Transverse colon (tissue), 4 donors: ENCODE results near the gene RGPD8. TPM values are rescaled to one million over a fixed set of nuclear protein-coding genes. Genes with fewer than 3 reads are reported as not detected.
"Not testable (repeated sequence)": the region's sequence is repeated elsewhere in the genome, so short reads cannot be mapped to it uniquely, and the experiment has no call there.

ENCODE experiments used
- DNase-seq: peaks from one replicate; pipeline ENCODE4 v3.0.0-alpha.2; 2019
- H3K27ac ChIP-seq, 4 donors: fragments of 200-600 bp; sonication (generic); 2 replicates each; pipeline ENCODE4 v1.5.1; 2016 to 2018; ENCODE audit warnings: inconsistent platforms in 4 of 4
- H3K27me3 ChIP-seq: fragments of 200-600 bp; sonication (generic); 2 replicates; pipeline ENCODE4 v1.5.1; 2017; ENCODE audit warnings: inconsistent platforms
- H3K36me3 ChIP-seq, 4 donors: fragments of 200-600 bp; sonication (generic); 2 replicates each; pipeline ENCODE4 v1.5.1; 2017 to 2019; ENCODE audit warnings: inconsistent platforms in 4 of 4
- H3K4me1 ChIP-seq, 4 donors: fragments of 200-600 bp; sonication (generic); 2 replicates each; pipeline ENCODE4 v1.5.1; 2017 to 2020; ENCODE audit warnings: inconsistent platforms in 4 of 4
- H3K4me3 ChIP-seq, 4 donors: fragments of 200-600 bp; sonication (generic); 1 replicate in 1 of 4; 2 replicates in 3 of 4; pipeline versions ENCODE4 v1.5.1 to v1.6.1; 2017 to 2019; ENCODE audit warnings: inconsistent platforms in 4 of 4
- H3K9me3 ChIP-seq, 2 donors: fragments of 200-600 bp; sonication (generic); 2 replicates each; pipeline ENCODE4 v1.5.1; 2017 to 2019; ENCODE audit warnings: inconsistent platforms in 2 of 2
- WGBS, 2 donors: methylation state at CpG; one replicate each; pipeline ENCODE4 v1.1.5; 2018; ENCODE audit warnings: low coverage in 1 of 2; 5-methylcytosine and 5-hydroxymethylcytosine counted together
- in situ Hi-C, 4 donors: fragments of 200-750 bp; cut with MboI; loops; one replicate each; pipeline versions ENCODE4 v1.15.0 to v1.15.1; 2017; ENCODE audit warnings: low sequenced_read_pairs in 3 of 4, low pct_ligation_motif_present in 1 of 4, low pct_unique_long_range_greater_than_20kb in 1 of 4
- intact Hi-C: fragments of 100-400 bp; cut with DNase I; formaldehyde crosslinking; loops from one replicate; pipeline ENCODE4 v1.15.1; 2023; ENCODE audit warnings: low total_unique reads
- total RNA-seq, 4 donors: library from RNA; depleted of rRNA; stranded (reverse); fragments of >200 nt; gene quantifications; one replicate each; pipeline ENCODE4 v1.1.0, GENCODE V29; 2016
- TF ChIP-seq, protein P1 (sequence below), 5 experiments: fragments of 200-600 bp in 3 of 5; fragments of 450-650 bp in 2 of 5; sonication (generic) in 3 of 5; IDR thresholded peaks; 1 replicate in 2 of 5; 2 replicates in 3 of 5; pipeline ENCODE4 v1.5.1; 2016 to 2017; ENCODE audit warnings: antibody characterized with exemption in 5 of 5, inconsistent platforms in 3 of 5, mild to moderate bottlenecking in 2 of 5, moderate library complexity in 1 of 5

The RGPD8 gene
- total RNA-seq, 4 donors from 2014 or later, result 8.0 to 32.4 (median 14.6) TPM

DNA sequence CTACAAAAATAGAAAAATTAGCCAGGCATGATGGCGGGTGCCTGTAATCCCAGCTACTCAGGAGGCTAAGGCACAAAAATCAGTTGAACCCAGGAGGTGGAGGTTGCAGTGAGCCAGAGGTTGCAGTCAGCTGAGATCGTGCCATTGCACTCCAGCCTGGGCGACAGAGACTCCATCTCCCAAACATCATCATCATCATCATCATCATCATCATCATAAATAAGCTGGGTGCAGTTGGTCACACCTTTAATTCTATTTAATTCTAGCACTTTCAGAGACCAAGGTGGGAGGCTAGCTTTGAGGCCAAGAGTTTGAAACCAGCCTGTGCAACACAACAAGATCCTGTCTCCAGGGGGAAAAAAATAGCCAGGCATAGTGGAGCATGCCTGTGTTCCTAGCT lies 8.9 kb downstream of the RGPD8 start:
- H3K9me3 ChIP-seq, in situ Hi-C loops, intact Hi-C loops, DNase-seq, H3K27me3 ChIP-seq, H3K27ac ChIP-seq, H3K4me1 ChIP-seq, H3K36me3 ChIP-seq, H3K4me3 ChIP-seq: not testable (repeated sequence)
- 93% methylated on average over 2 of the region's 3 CpGs; no CpG with 5 or more reads in 1 of the 2 donors for WGBS, 2 donors

DNA sequence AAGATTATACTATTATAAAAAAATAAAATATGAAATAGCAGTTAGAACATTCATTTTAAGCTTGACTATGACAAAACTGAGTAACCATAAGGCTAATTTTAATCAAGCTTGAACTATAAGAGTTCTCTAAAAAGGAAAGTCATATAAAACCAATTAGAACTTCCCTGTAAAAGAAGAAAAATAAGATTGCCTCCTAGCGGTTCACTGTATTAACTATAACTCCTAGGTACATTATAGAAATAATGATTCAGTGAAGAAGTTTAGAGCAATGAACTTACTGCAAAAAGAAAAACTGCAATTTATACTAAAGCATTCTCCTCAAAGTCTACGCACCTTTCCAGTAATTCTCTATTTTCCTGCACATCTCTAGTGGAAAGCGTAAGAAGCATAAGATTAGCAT lies 16.6 kb downstream of the RGPD8 start:
- WGBS, 2 donors, result 84 to 100% methylated on average over 1 to 3 of the region's 3 CpGs
- H3K36me3 ChIP-seq, H3K4me3 ChIP-seq, H3K27ac ChIP-seq, DNase-seq, H3K27me3 ChIP-seq, intact Hi-C loops, H3K9me3 ChIP-seq, in situ Hi-C loops, H3K4me1 ChIP-seq: not testable (repeated sequence)
- TF ChIP-seq, protein P1, sequence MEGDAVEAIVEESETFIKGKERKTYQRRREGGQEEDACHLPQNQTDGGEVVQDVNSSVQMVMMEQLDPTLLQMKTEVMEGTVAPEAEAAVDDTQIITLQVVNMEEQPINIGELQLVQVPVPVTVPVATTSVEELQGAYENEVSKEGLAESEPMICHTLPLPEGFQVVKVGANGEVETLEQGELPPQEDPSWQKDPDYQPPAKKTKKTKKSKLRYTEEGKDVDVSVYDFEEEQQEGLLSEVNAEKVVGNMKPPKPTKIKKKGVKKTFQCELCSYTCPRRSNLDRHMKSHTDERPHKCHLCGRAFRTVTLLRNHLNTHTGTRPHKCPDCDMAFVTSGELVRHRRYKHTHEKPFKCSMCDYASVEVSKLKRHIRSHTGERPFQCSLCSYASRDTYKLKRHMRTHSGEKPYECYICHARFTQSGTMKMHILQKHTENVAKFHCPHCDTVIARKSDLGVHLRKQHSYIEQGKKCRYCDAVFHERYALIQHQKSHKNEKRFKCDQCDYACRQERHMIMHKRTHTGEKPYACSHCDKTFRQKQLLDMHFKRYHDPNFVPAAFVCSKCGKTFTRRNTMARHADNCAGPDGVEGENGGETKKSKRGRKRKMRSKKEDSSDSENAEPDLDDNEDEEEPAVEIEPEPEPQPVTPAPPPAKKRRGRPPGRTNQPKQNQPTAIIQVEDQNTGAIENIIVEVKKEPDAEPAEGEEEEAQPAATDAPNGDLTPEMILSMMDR (IDR thresholded peaks at IDR 0.05), result peak in 1 of 5 experiments; percentile 7

DNA sequence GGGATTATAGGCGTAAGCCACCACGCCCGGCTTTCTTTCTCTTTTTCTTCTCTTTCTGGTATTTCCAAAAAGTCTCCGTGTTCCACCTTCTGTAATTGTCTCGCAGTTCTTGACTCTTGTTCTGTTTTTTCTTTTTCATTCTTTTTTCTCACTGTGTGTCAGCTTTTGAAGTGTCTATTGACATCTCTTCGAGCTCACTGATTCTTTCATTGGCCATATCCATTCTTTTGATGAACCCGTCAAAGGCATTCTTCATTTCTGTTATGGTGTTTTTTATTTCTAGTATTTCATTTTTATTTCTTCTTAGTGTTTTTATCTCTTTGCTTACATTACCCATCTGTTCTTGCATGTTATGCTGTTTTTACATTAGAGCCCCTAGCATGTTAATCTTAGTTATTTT lies 73.4 kb downstream of the RGPD8 start:
- H3K4me1 ChIP-seq, intact Hi-C loops, H3K36me3 ChIP-seq, in situ Hi-C loops, H3K27me3 ChIP-seq, H3K4me3 ChIP-seq, H3K9me3 ChIP-seq, DNase-seq, H3K27ac ChIP-seq: not testable (repeated sequence)
- 90 to 91% methylated on average over 2 to 7 of the region's 7 CpGs for WGBS, 2 donors

DNA sequence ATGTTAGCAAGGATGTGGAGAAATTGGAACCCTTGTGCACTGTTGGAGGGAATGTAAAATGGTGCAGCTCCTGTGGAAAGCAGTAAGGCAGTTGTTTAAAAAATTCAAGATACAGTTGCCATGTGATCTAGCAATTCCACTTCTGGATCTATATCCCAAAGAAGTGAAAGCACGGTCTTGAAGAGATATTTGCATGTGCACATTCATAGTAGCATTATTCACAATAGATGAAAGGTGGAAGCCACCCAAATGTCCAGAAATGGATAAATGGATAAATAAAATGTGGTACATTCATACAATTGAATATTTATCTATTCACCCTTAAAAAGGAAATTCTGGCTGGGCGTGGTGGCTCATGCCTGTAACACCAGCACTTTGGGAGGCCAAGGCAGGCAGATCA lies 79.1 kb downstream of the RGPD8 start:
- in situ Hi-C loops, DNase-seq, H3K27ac ChIP-seq, H3K4me1 ChIP-seq, H3K4me3 ChIP-seq, intact Hi-C loops, H3K36me3 ChIP-seq, H3K27me3 ChIP-seq, H3K9me3 ChIP-seq: not testable (repeated sequence)
- WGBS, 2 donors, result 60 to 92% methylated on average over 2 of the region's 2 CpGs

DNA sequence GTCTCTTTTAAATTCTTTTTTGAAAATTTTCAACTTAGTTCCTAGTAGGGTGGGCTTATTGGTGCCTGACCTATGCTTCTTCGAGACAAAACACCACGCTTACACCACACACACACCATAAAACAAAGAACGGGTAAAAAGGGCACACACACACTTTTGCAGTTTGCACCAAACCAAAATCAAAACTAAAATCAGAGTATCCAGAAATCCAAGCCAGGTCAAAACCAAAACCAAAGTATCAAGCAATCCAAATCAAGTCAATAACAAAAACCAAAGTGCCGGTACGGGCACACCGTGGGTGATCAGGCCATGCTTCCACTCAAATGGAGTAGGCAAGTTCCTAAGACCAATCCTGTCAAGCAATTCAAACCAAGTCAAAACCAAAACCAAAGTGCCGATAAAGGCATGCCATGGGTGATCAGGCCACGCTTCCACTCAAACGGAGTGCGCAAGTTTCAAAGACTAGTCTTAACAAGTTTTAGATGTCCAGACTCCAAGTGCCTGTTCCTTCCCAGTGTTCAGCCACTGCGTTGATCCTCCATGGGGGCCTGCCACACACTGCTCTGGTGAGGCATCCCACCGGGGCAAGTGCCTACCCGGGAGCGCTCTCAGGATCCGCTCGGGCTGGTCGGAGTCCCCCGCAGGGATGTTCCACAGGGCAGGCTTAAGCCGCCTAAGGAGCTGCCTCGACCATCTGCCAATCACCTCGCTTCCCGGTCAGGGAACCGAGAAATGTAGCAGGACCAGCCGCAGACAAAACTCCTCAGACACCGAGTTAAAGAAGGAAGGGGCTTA lies 80.4 kb downstream of the RGPD8 start:
- DNase-seq, H3K27ac ChIP-seq, H3K4me1 ChIP-seq, H3K9me3 ChIP-seq, H3K36me3 ChIP-seq, intact Hi-C loops, in situ Hi-C loops, H3K27me3 ChIP-seq, H3K4me3 ChIP-seq: not testable (repeated sequence)
- 92 to 97% methylated on average over 5 to 15 of the region's 25 CpGs for WGBS, 2 donors

DNA sequence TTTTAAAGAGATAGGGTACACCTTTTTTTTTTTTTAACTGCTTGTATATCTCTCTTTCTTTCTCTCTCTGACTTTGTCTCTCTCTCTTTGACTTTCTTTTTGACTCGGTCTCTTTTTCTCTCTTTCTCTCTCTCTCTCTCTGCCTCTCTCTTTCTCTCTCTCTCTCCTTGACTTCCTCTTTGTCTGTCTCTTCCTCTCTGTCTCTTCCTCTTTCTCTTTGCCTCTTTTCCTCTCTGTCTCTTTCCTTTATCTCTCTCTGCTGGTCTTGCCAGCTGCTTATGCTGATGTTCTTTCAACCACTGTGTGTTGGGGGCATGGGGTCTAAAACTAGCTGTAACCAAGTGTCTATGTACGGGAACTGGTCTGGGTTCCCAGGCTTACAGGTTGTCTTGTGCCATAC lies 81.2 kb downstream of the RGPD8 start:
- intact Hi-C loops, DNase-seq: not testable (repeated sequence)
- WGBS, 2 donors, result 80 to 92% methylated on average over 1 to 2 of the region's 2 CpGs

More for the DNA sequence above, 81.2 kb downstream of the RGPD8 start:
- H3K36me3 ChIP-seq, H3K4me1 ChIP-seq, in situ Hi-C loops, H3K4me3 ChIP-seq, H3K27ac ChIP-seq, H3K27me3 ChIP-seq, H3K9me3 ChIP-seq: not testable (repeated sequence)
